Activated naive CD8-positive, alpha-beta T cell treated with anti-CD3 and anti-CD28 coated beads, Interleukin-2, amount 10 ng/mL, durations not matched to agents 7 days and 5 days (primary cell): Measurements from ENCODE around the gene FAM32A. TPM values are rescaled to one million over a fixed set of nuclear protein-coding genes. Genes with fewer than 3 reads are reported as not detected.
A peak's percentile ranks its signal among the peaks of the same experiment; 100 is the strongest.
"Not testable (repeated sequence)": the region's sequence is repeated elsewhere in the genome, so short reads cannot be mapped to it uniquely, and the experiment has no call there.

Experiments used
- ATAC-seq: fragments of 150-1000 bp; cut with Tn5 transposase; one replicate; pipeline ENCODE4 v1.10.0; 2021; ENCODE audit warnings: low read depth, moderate library complexity
- POLR2A ChIA-PET: fragments of 350-600 bp; sonication (Branson Sonifier 250); formaldehyde crosslinking; loops from one replicate; lab custom pipeline; 2021; ENCODE audit warnings: antibody characterized with exemption; lab: Charles Lee
- DNase-seq: peaks from one replicate; pipeline ENCODE4 v3.0.0; 2021
- H3K27ac Mint-ChIP-seq: one replicate; pipeline ENCODE4 v1.8.0; 2022; ENCODE audit warnings: mild to moderate bottlenecking, mixed read lengths
- H3K27me3 Mint-ChIP-seq: one replicate; pipeline ENCODE4 v1.8.0; 2022; ENCODE audit warnings: mild to moderate bottlenecking, moderate library complexity, mixed read lengths
- H3K36me3 Mint-ChIP-seq: one replicate; pipeline ENCODE4 v1.8.0; 2021; ENCODE audit warnings: mild to moderate bottlenecking, mixed read lengths
- H3K4me1 Mint-ChIP-seq: one replicate; pipeline ENCODE4 v1.8.0; 2021; ENCODE audit warnings: mixed read lengths
- H3K4me3 Mint-ChIP-seq: one replicate; pipeline ENCODE4 v1.8.0; 2022; ENCODE audit warnings: mild to moderate bottlenecking, moderate library complexity, mixed read lengths
- H3K9me3 Mint-ChIP-seq: one replicate; pipeline ENCODE4 v1.8.0; 2021; ENCODE audit warnings: mixed read lengths
- total RNA-seq, 2 experiments: library from RNA; stranded (reverse); gene quantifications; one replicate each; pipeline ENCODE4 v1.2.3, GENCODE V29; 2021

FAM32A gene
- total RNA-seq, 2 experiments from 2014 or later: 61.4 to 63.4 TPM

- Mint-ChIP-seq H3K4me1 (peaks cover 8% of the 10 kb centered on the region), H3K27ac (peak overlapping the region; percentile 58), H3K4me3 (no peak overlapping the region), H3K36me3 (no peaks in the 10 kb centered on the region), H3K27me3 (peaks cover 2% of the 10 kb centered on the region), H3K9me3 (no peaks in the 10 kb centered on the region)
- ATAC-seq (peak; percentile 50), DNase-seq (no peak)
- POLR2A ChIA-PET: interaction anchor here (0.6 to 1.6 kb wide), 3 partner anchors 19 to 120 kb away, joined by 3 to 6 read pairs (median 3); partner anchors contain the start of gene HSH2D
Measured at GRCh38 chr19:16168465-16169081, 16.6 kb upstream of the FAM32A start.

GRCh38 chr19:16170134-16170533 lies 15.1 kb upstream of the FAM32A start:
- Mint-ChIP-seq H3K36me3 (no peaks in the 10 kb centered on the region), H3K4me1 (peaks cover 8% of the 10 kb centered on the region), H3K27ac (no peak overlapping the region), H3K27me3 (peaks cover 2% of the 10 kb centered on the region), H3K4me3 (no peak overlapping the region), H3K9me3 (no peaks in the 10 kb centered on the region)
- no peak for DNase-seq
- no peak for ATAC-seq
- POLR2A ChIA-PET: no interaction called here

GRCh38 chr19:16175954-16176353 lies 9.3 kb upstream of the FAM32A start:
- DNase-seq: no peak
- H3K9me3 Mint-ChIP-seq: no peaks in the 10 kb centered on the region
- H3K36me3 Mint-ChIP-seq: no peaks in the 10 kb centered on the region
- peaks cover 3% of the 10 kb centered on the region for H3K4me1 Mint-ChIP-seq
- ATAC-seq: no peak
- H3K4me3 Mint-ChIP-seq: no peak overlapping the region
- H3K27me3 Mint-ChIP-seq: peaks cover 9% of the 10 kb centered on the region
- no peak overlapping the region for H3K27ac Mint-ChIP-seq
- POLR2A ChIA-PET: interaction anchor here (0.9 kb wide), 2 partner anchors 32 to 105 kb away, joined by 4 to 7 read pairs; no protein-coding TSS in a partner anchor

GRCh38 chr19:16178866-16179265 lies 6.3 kb upstream of the FAM32A start:
- not testable (repeated sequence) for H3K27me3 Mint-ChIP-seq, ATAC-seq, H3K9me3 Mint-ChIP-seq, H3K4me3 Mint-ChIP-seq, H3K4me1 Mint-ChIP-seq, DNase-seq, H3K36me3 Mint-ChIP-seq
- peak overlapping the region; percentile 30 for H3K27ac Mint-ChIP-seq
- POLR2A ChIA-PET: interaction anchor here (2.1 kb wide), 1 partner anchor 35 kb away, joined by 5 read pairs; the partner anchor contains the start of gene HSH2D

GRCh38 chr19:16180611-16181010 lies 4.6 kb upstream of the FAM32A start:
- H3K9me3 Mint-ChIP-seq: no peaks in the 10 kb centered on the region
- ATAC-seq (no peak), DNase-seq (no peak)
- peaks cover 9% of the 10 kb centered on the region for H3K27me3 Mint-ChIP-seq
- peaks cover 4% of the 10 kb centered on the region for H3K4me1 Mint-ChIP-seq
- H3K4me3 Mint-ChIP-seq: no peak overlapping the region
- POLR2A ChIA-PET: interaction anchor here (0.7 kb wide), 1 partner anchor 134 kb away, joined by 3 read pairs; no protein-coding TSS in a partner anchor
- H3K36me3 Mint-ChIP-seq: peaks cover 3% of the 10 kb centered on the region
- H3K27ac Mint-ChIP-seq: no peak overlapping the region

- H3K4me3 Mint-ChIP-seq: peak overlapping the region; percentile 95
- peaks cover 19% of the 10 kb centered on the region for H3K4me1 Mint-ChIP-seq
- H3K27ac Mint-ChIP-seq: peak overlapping the region; percentile 92
- peaks cover 7% of the 10 kb centered on the region for H3K27me3 Mint-ChIP-seq
- no peaks in the 10 kb centered on the region for H3K9me3 Mint-ChIP-seq
- POLR2A ChIA-PET: interaction anchor here (0.6 to 2.0 kb wide), 21 partner anchors 10 to 806 kb away, joined by 3 to 16 read pairs (median 4); partner anchors contain the start of genes AKAP8, AP1M1, HSH2D and RAB8A
- H3K36me3 Mint-ChIP-seq: peaks cover 10% of the 10 kb centered on the region
- DNase-seq: no peak
- no peak for ATAC-seq
Measured at GRCh38 chr19:16184665-16185122, 516 bp upstream of the FAM32A start.

GRCh38 chr19:16185768-16186123 lies 536 bp downstream of the FAM32A start:
- H3K9me3 Mint-ChIP-seq: no peaks in the 10 kb centered on the region
- POLR2A ChIA-PET: interaction anchor here (0.6 to 2.0 kb wide), 19 partner anchors 9 to 453 kb away, joined by 3 to 16 read pairs (median 5); partner anchors contain the start of genes AP1M1, HSH2D, RAB8A and TPM4
- peaks cover 13% of the 10 kb centered on the region for H3K36me3 Mint-ChIP-seq
- peaks cover 19% of the 10 kb centered on the region for H3K4me1 Mint-ChIP-seq
- peak; percentile 64 for DNase-seq
- H3K27me3 Mint-ChIP-seq: peaks cover 2% of the 10 kb centered on the region
- ATAC-seq: peak; percentile 27
- peak overlapping the region; percentile 92 for H3K27ac Mint-ChIP-seq
- H3K4me3 Mint-ChIP-seq: peak overlapping the region; percentile 95

GRCh38 chr19:16188521-16188920 lies 3.3 kb downstream of the FAM32A start:
- POLR2A ChIA-PET: interaction anchor here (0.6 to 1.4 kb wide), 2 partner anchors 9 to 141 kb away, joined by 3 read pairs; partner anchors contain the start of gene AP1M1
- peak overlapping the region; percentile 37 for H3K27ac Mint-ChIP-seq
- no peaks in the 10 kb centered on the region for H3K9me3 Mint-ChIP-seq
- peaks cover 20% of the 10 kb centered on the region for H3K36me3 Mint-ChIP-seq
- H3K27me3 Mint-ChIP-seq: no peaks in the 10 kb centered on the region
- ATAC-seq: no peak
- H3K4me3 Mint-ChIP-seq: no peak overlapping the region
- peaks cover 15% of the 10 kb centered on the region for H3K4me1 Mint-ChIP-seq
- no peak for DNase-seq

- peaks cover 15% of the 10 kb centered on the region for H3K4me1 Mint-ChIP-seq
- H3K36me3 Mint-ChIP-seq: peaks cover 20% of the 10 kb centered on the region
- DNase-seq: no peak
- no peak overlapping the region for H3K4me3 Mint-ChIP-seq
- ATAC-seq: no peak
- no peaks in the 10 kb centered on the region for H3K27me3 Mint-ChIP-seq
- POLR2A ChIA-PET: no interaction called here
- no peaks in the 10 kb centered on the region for H3K9me3 Mint-ChIP-seq
- peak overlapping the region; percentile 56 for H3K27ac Mint-ChIP-seq
Measured at GRCh38 chr19:16190198-16190597, 5.0 kb downstream of the FAM32A start.

GRCh38 chr19:16190736-16191135 lies 5.5 kb downstream of the FAM32A start:
- POLR2A ChIA-PET: no interaction called here
- ATAC-seq: no peak
- H3K27ac Mint-ChIP-seq: no peak overlapping the region

GRCh38 chr19:16191216-16191908 lies 6.2 kb downstream of the FAM32A start:
- ATAC-seq (no peak), DNase-seq (no peak)
- POLR2A ChIA-PET: no interaction called here
- Mint-ChIP-seq H3K9me3 (no peaks in the 10 kb centered on the region), H3K27ac (no peak overlapping the region), H3K4me3 (no peak overlapping the region), H3K27me3 (no peaks in the 10 kb centered on the region), H3K36me3 (peaks cover 18% of the 10 kb centered on the region), H3K4me1 (peaks cover 14% of the 10 kb centered on the region)

More at GRCh38 chr19:16190736-16191135, 5.5 kb downstream of the FAM32A start:
- Mint-ChIP-seq H3K36me3 (peaks cover 18% of the 10 kb centered on the region), H3K9me3 (no peaks in the 10 kb centered on the region), H3K4me3 (no peak overlapping the region), H3K27me3 (no peaks in the 10 kb centered on the region), H3K4me1 (peaks cover 15% of the 10 kb centered on the region)
- DNase-seq: no peak

GRCh38 chr19:16193466-16193865 lies 8.3 kb downstream of the FAM32A start:
- H3K27ac Mint-ChIP-seq: no peak overlapping the region
- H3K4me3 Mint-ChIP-seq: no peak overlapping the region
- POLR2A ChIA-PET: no interaction called here
- H3K27me3 Mint-ChIP-seq: no peaks in the 10 kb centered on the region
- peaks cover 14% of the 10 kb centered on the region for H3K36me3 Mint-ChIP-seq
- ATAC-seq (no peak), DNase-seq (no peak)
- H3K4me1 Mint-ChIP-seq: peaks cover 8% of the 10 kb centered on the region
- H3K9me3 Mint-ChIP-seq: no peaks in the 10 kb centered on the region

- peaks cover 29% of the 10 kb centered on the region for H3K4me1 Mint-ChIP-seq
- no peaks in the 10 kb centered on the region for H3K27me3 Mint-ChIP-seq
- DNase-seq (no peak), ATAC-seq (no peak)
- peak overlapping the region; percentile 98 for H3K4me3 Mint-ChIP-seq
- peak overlapping the region; percentile 97 for H3K27ac Mint-ChIP-seq
- no peaks in the 10 kb centered on the region for H3K9me3 Mint-ChIP-seq
- POLR2A ChIA-PET: interaction anchor here (0.8 to 2.3 kb wide), 8 partner anchors 9 to 172 kb away, joined by 3 to 16 read pairs (median 6); partner anchors contain the start of genes FAM32A, HSH2D and KLF2
- peaks cover 12% of the 10 kb centered on the region for H3K36me3 Mint-ChIP-seq
Measured at GRCh38 chr19:16197188-16197621, 12.0 kb downstream of the FAM32A start.
